ENCODE results near the gene ACAT1. TPM values are rescaled to one million over a fixed set of nuclear protein-coding genes. Genes with fewer than 3 reads are reported as not detected.

Gene ACAT1
- total RNA-seq, 1 experiment from 2014 or later: 97.5 TPM

- peaks cover 38% of the 10 kb centered on the region for H3K36me3 ChIP-seq (ENCODE audit: control insufficient read depth, insufficient read depth, low read length)
- in situ Hi-C loops (cut with HindIII; ENCODE audit: low pct_unique_long_range_greater_than_20kb, low sequenced_read_pairs): no loop called here
- no TSS peak for BruUV-seq (replicated peaks)
- no peaks in the 10 kb centered on the region for H3K4me1 ChIP-seq (ENCODE audit: control insufficient read depth, insufficient read depth, low read length)
- H3K4me3 ChIP-seq (ENCODE audit: low read depth in 2 of 2, low read length in 2 of 2): no peak overlapping the region
- POLR2A ChIA-PET: no interaction called here
- ATAC-seq (no peak), DNase-seq (ENCODE audit: low read depth, low spot score) (no peak)
- intact Hi-C loops (cut with micrococcal nuclease; ENCODE audit: unreplicated experiment): no loop called here
- no peak overlapping the region for H3K27ac ChIP-seq (ENCODE audit: low read length)
- H3K27me3 ChIP-seq (ENCODE audit: control insufficient read depth, insufficient read depth, low read length): no peaks in the 10 kb centered on the region
- no peak for TF ChIP-seq TCF7L2 (IDR thresholded peaks at IDR 0.05; ENCODE audit: low read depth, low read length)
- H3K9me3 ChIP-seq (ENCODE audit: control insufficient read depth, insufficient read depth, low read depth, low read length): no peaks in the 10 kb centered on the region
- CTCF ChIA-PET: interaction anchor here (0.5 kb wide), 1 partner anchor 23 kb away, joined by 4 read pairs; no protein-coding TSS in a partner anchor
These were observed 20.9 kb downstream of the ACAT1 start for GRCh38 chr11:108142304-108142703.

GRCh38 chr11:108144615-108145014 lies 23.2 kb downstream of the ACAT1 start:
- in situ Hi-C loops (cut with HindIII; ENCODE audit: low pct_unique_long_range_greater_than_20kb, low sequenced_read_pairs) (no loop called here), intact Hi-C loops (cut with micrococcal nuclease; ENCODE audit: unreplicated experiment) (no loop called here)
- no TSS peak for BruUV-seq (replicated peaks)
- ChIA-PET POLR2A (no interaction called here), CTCF (no interaction called here)
- DNase-seq (ENCODE audit: low read depth, low spot score) (no peak), ATAC-seq (no peak)
- no peak for TF ChIP-seq TCF7L2 (IDR thresholded peaks at IDR 0.05; ENCODE audit: low read depth, low read length)
- Histone ChIP-seq H3K4me1 (ENCODE audit: control insufficient read depth, insufficient read depth, low read length) (no peaks in the 10 kb centered on the region), H3K27ac (ENCODE audit: low read length) (no peak overlapping the region), H3K9me3 (ENCODE audit: control insufficient read depth, insufficient read depth, low read depth, low read length) (no peaks in the 10 kb centered on the region), H3K27me3 (ENCODE audit: control insufficient read depth, insufficient read depth, low read length) (no peaks in the 10 kb centered on the region), H3K4me3 (ENCODE audit: low read depth in 2 of 2, low read length in 2 of 2) (no peak overlapping the region), H3K36me3 (ENCODE audit: control insufficient read depth, insufficient read depth, low read length) (peaks cover 51% of the 10 kb centered on the region)

- H3K4me3 ChIP-seq (ENCODE audit: low read depth in 2 of 2, low read length in 2 of 2): no peak overlapping the region
- in situ Hi-C loops (cut with HindIII; ENCODE audit: low pct_unique_long_range_greater_than_20kb, low sequenced_read_pairs) (no loop called here), intact Hi-C loops (cut with micrococcal nuclease; ENCODE audit: unreplicated experiment) (no loop called here)
- no peaks in the 10 kb centered on the region for H3K4me1 ChIP-seq (ENCODE audit: control insufficient read depth, insufficient read depth, low read length)
- no peaks in the 10 kb centered on the region for H3K27me3 ChIP-seq (ENCODE audit: control insufficient read depth, insufficient read depth, low read length)
- DNase-seq (ENCODE audit: low read depth, low spot score): no peak
- no peak for ATAC-seq
- no peaks in the 10 kb centered on the region for H3K9me3 ChIP-seq (ENCODE audit: control insufficient read depth, insufficient read depth, low read depth, low read length)
- TF ChIP-seq CTCF (IDR thresholded peaks at IDR 0.05) (no peak), SIN3A (IDR thresholded peaks at IDR 0.05; ENCODE audit: borderline replicate concordance, insufficient read depth, low read depth, low read length) (no peak), REST (IDR thresholded peaks at IDR 0.05; ENCODE audit: insufficient read depth in 1 of 2, low read depth in 2 of 2, low read length in 1 of 2) (no peak), TCF7L2 (IDR thresholded peaks at IDR 0.05; ENCODE audit: low read depth, low read length) (no peak), POLR2AphosphoS5 (IDR thresholded peaks at IDR 0.05; ENCODE audit: low read depth, low read length) (no peak)
- ChIA-PET POLR2A (interaction anchor here (0.6 kb wide), 1 partner anchor 20 kb away, joined by 8 read pairs; no protein-coding TSS in a partner anchor), CTCF (no interaction called here)
- BruUV-seq (replicated peaks): no TSS peak
- H3K27ac ChIP-seq (ENCODE audit: low read length): no peak overlapping the region
- H3K36me3 ChIP-seq (ENCODE audit: control insufficient read depth, insufficient read depth, low read length): peaks cover 53% of the 10 kb centered on the region
These were observed 25.8 kb downstream of the ACAT1 start for GRCh38 chr11:108147150-108147549.

Data from Panc1 (cell line).